HL-60/S4 treated with phorbol 12-myristate 13-acetate at 8.2 ng/mL for 4 days and 3 days (cell line): ENCODE results near the gene ROR1.
"Not testable (repeated sequence)": the region's sequence is repeated elsewhere in the genome, so short reads cannot be mapped to it uniquely, and the experiment has no call there.

ENCODE experiments used
- in situ Hi-C: fragments of 300-500 bp; cut with MboI; formaldehyde crosslinking; loops from 2 replicates; pipeline ENCODE4 v1.15.0; 2022; ENCODE audit warnings: low sequenced_read_pairs

The ROR1 gene

GRCh38 chr1:64187646-64188045, 413.8 kb downstream of the ROR1 start:
- in situ Hi-C loops, result no loop called here

- in situ Hi-C loops, result no loop called here
These were observed 418.5 kb downstream of the ROR1 start for GRCh38 chr1:64192290-64192689.

- in situ Hi-C loops, result no loop called here
These were observed 420.6 kb downstream of the ROR1 start for GRCh38 chr1:64194168-64195080.

- in situ Hi-C loops, result no loop called here
These were observed 421.2 kb downstream of the ROR1 start for GRCh38 chr1:64195081-64195395.

- in situ Hi-C loops, result no loop called here
These were observed 422.5 kb downstream of the ROR1 start for GRCh38 chr1:64196074-64196870.

- in situ Hi-C loops, result no loop called here
These were observed 423.3 kb downstream of the ROR1 start for GRCh38 chr1:64197076-64197475.

GRCh38 chr1:64199154-64199553, 425.3 kb downstream of the ROR1 start:
- in situ Hi-C loops, result no loop called here

GRCh38 chr1:64200064-64200463, 426.2 kb downstream of the ROR1 start:
- in situ Hi-C loops, result no loop called here

- in situ Hi-C loops, result no loop called here
These were observed 429.6 kb downstream of the ROR1 start, which contains the start of gene UBE2U for GRCh38 chr1:64203420-64203819. Gene UBE2U, plus strand, starts transcription at chr1:64203623. Its CDS starts 428 bp downstream, at chr1:64204051.

- in situ Hi-C loops, result no loop called here
These were observed 435.4 kb downstream of the ROR1 start for GRCh38 chr1:64209221-64209620.

GRCh38 chr1:64212031-64212430, 438.2 kb downstream of the ROR1 start:
- in situ Hi-C loops, result no loop called here

GRCh38 chr1:64215576-64215975, 441.8 kb downstream of the ROR1 start:
- in situ Hi-C loops, result no loop called here

GRCh38 chr1:64220241-64220640, 446.4 kb downstream of the ROR1 start:
- in situ Hi-C loops, result no loop called here

GRCh38 chr1:64223329-64224151, 449.7 kb downstream of the ROR1 start:
- in situ Hi-C loops, result no loop called here

GRCh38 chr1:64224236-64224635, 450.4 kb downstream of the ROR1 start:
- in situ Hi-C loops, result not testable (repeated sequence)

GRCh38 chr1:64228167-64228957, 454.5 kb downstream of the ROR1 start:
- in situ Hi-C loops, result no loop called here

GRCh38 chr1:64229307-64229706, 455.5 kb downstream of the ROR1 start:
- in situ Hi-C loops, result no loop called here
